ENCODE results near the gene PIANP. TPM values are rescaled to one million over a fixed set of nuclear protein-coding genes. Genes with fewer than 3 reads are reported as not detected.

Gene PIANP
- total RNA-seq, 1 donor from 2014 or later = 5.6 TPM

GRCh38 chr12:6667559-6668210 is 32.9 kb downstream of the PIANP start:
- Histone ChIP-seq H3K27me3 (no peaks in the 10 kb centered on the region), H3K27ac (no peak overlapping the region), H3K36me3 (peaks cover 0 to 59% of the 10 kb centered on the region in 2 donors), H3K4me1 (no peaks in the 10 kb centered on the region), H3K9me3 (no peaks in the 10 kb centered on the region), H3K4me3 (no peak overlapping the region)
- intact Hi-C loops (cut with DNase I) = no loop called here
- DNase-seq (ENCODE audit: extremely low spot score in 2 of 2) = no peak
- TF ChIP-seq CTCF (IDR thresholded peaks at IDR 0.05) (no peak), POLR2A (IDR thresholded peaks at IDR 0.05) (no peak), POLR2AphosphoS5 (IDR thresholded peaks at IDR 0.05; ENCODE audit: insufficient read depth in 1 of 2, low read depth in 1 of 2) (no peak)

- intact Hi-C loops (cut with DNase I) = no loop called here
- Histone ChIP-seq H3K27ac (no peak overlapping the region), H3K9me3 (no peaks in the 10 kb centered on the region), H3K4me1 (peaks cover 12% of the 10 kb centered on the region), H3K4me3 (no peak overlapping the region), H3K27me3 (no peaks in the 10 kb centered on the region), H3K36me3 (peaks cover 0 to 44% of the 10 kb centered on the region in 2 donors)
- DNase-seq (ENCODE audit: extremely low spot score in 2 of 2) = no peak
- TF ChIP-seq POLR2A (IDR thresholded peaks at IDR 0.05) (no peak), CTCF (IDR thresholded peaks at IDR 0.05) (no peak), POLR2AphosphoS5 (IDR thresholded peaks at IDR 0.05; ENCODE audit: insufficient read depth in 1 of 2, low read depth in 1 of 2) (no peak)
Measured at GRCh38 chr12:6666211-6666610, 34.4 kb downstream of the PIANP start.

GRCh38 chr12:6664902-6665301 is 35.7 kb downstream of the PIANP start:
- no peak for DNase-seq (ENCODE audit: extremely low spot score in 2 of 2)
- peaks cover 12% of the 10 kb centered on the region for H3K4me1 ChIP-seq
- no peak for TF ChIP-seq POLR2A (IDR thresholded peaks at IDR 0.05)
- no peak for TF ChIP-seq POLR2AphosphoS5 (IDR thresholded peaks at IDR 0.05; ENCODE audit: insufficient read depth in 1 of 2, low read depth in 1 of 2)
- TF ChIP-seq CTCF (IDR thresholded peaks at IDR 0.05) = no peak
- H3K27ac ChIP-seq = no peak overlapping the region
- H3K4me3 ChIP-seq = no peak overlapping the region
- intact Hi-C loops (cut with DNase I) = no loop called here
- no peaks in the 10 kb centered on the region for H3K27me3 ChIP-seq
- no peaks in the 10 kb centered on the region for H3K9me3 ChIP-seq
- H3K36me3 ChIP-seq = peaks cover 0 to 31% of the 10 kb centered on the region in 2 donors

- Histone ChIP-seq H3K36me3 (peaks cover 0 to 19% of the 10 kb centered on the region in 2 donors), H3K4me3 (peak within 1 kb of the TSS; percentile 69 to 70), H3K9me3 (no peaks in the 10 kb centered on the region), H3K4me1 (peaks cover 15% of the 10 kb centered on the region), H3K27ac (peak within 1 kb of the TSS; percentile 68), H3K27me3 (no peaks in the 10 kb centered on the region)
- peak; percentile 83 to 98 for TF ChIP-seq POLR2AphosphoS5 (IDR thresholded peaks at IDR 0.05; ENCODE audit: insufficient read depth in 1 of 2, low read depth in 1 of 2)
- no peak for TF ChIP-seq CTCF (IDR thresholded peaks at IDR 0.05)
- intact Hi-C loops (cut with DNase I) = loop anchor here (1.0 kb wide), 1 partner anchor 26 kb away; the partner anchor contains the start of gene ZNF384
- DNase-seq (ENCODE audit: extremely low spot score in 2 of 2) = peak in 1 of 2 donors; percentile 99
Measured at GRCh38 chr12:6662906-6663742, 37.5 kb downstream of the PIANP start, which contains the start of gene ING4. TSS of gene ING4 (minus strand) at chr12:6663119. CDS start at chr12:6663101, 18 bp downstream.

GRCh38 chr12:6662602-6662905 is 38.1 kb downstream of the PIANP start:
- Histone ChIP-seq H3K27ac (peak overlapping the region; percentile 68), H3K4me1 (peaks cover 18% of the 10 kb centered on the region), H3K9me3 (no peaks in the 10 kb centered on the region), H3K27me3 (no peaks in the 10 kb centered on the region), H3K36me3 (peaks cover 0 to 19% of the 10 kb centered on the region in 2 donors), H3K4me3 (peak overlapping the region; percentile 69 to 70)
- DNase-seq (ENCODE audit: extremely low spot score in 2 of 2) = no peak
- intact Hi-C loops (cut with DNase I) = no loop called here
- no peak for TF ChIP-seq CTCF (IDR thresholded peaks at IDR 0.05)
- TF ChIP-seq POLR2AphosphoS5 (IDR thresholded peaks at IDR 0.05; ENCODE audit: insufficient read depth in 1 of 2, low read depth in 1 of 2) = no peak
- no peak for TF ChIP-seq POLR2A (IDR thresholded peaks at IDR 0.05)

All from vagina (tissue), 2 donors.